H9 (cell line): ENCODE data around the gene OVOL1. TPM values are rescaled to one million over a fixed set of nuclear protein-coding genes. Genes with fewer than 3 reads are reported as not detected.

Experiments used
- DNase-seq: peaks from one replicate; pipeline ENCODE4 v3.0.0-alpha.2; 2017
- H2AFZ ChIP-seq: one replicate; pipeline ENCODE4 v1.6.1; 2013; ENCODE audit warnings: mild to moderate bottlenecking, low read length, control low read depth, moderate library complexity
- H2AK5ac ChIP-seq: 2 replicates; pipeline ENCODE4 v1.6.1; 2013; ENCODE audit warnings: low read length, control low read depth, mixed read lengths; ENCODE audit not compliant: insufficient read length
- H2BK120ac ChIP-seq: one replicate; pipeline ENCODE4 v1.6.1; 2013; ENCODE audit warnings: low read depth, mild to moderate bottlenecking, low read length, control low read depth, inconsistent platforms; ENCODE audit not compliant: poor library complexity, severe bottlenecking
- H2BK12ac ChIP-seq: 2 replicates; pipeline ENCODE4 v1.6.1; 2013; ENCODE audit warnings: low read length, control low read depth, mixed read lengths, low read depth; ENCODE audit not compliant: insufficient read length
- H2BK15ac ChIP-seq: 2 replicates; pipeline ENCODE4 v1.6.1; 2013; ENCODE audit warnings: low read depth, low read length, control low read depth
- H2BK20ac ChIP-seq: one replicate; pipeline ENCODE4 v1.6.1; 2013; ENCODE audit warnings: low read depth, mild to moderate bottlenecking, low read length, control low read depth, inconsistent platforms; ENCODE audit not compliant: poor library complexity, severe bottlenecking
- H2BK5ac ChIP-seq: 2 replicates; pipeline ENCODE4 v1.6.1; 2013; ENCODE audit warnings: low read length, control low read depth, mixed read lengths; ENCODE audit not compliant: insufficient read length
- H3K14ac ChIP-seq: 2 replicates; pipeline ENCODE4 v1.6.1; 2013; ENCODE audit warnings: low read length, control low read depth; ENCODE audit not compliant: insufficient read depth
- H3K18ac ChIP-seq: 2 replicates; pipeline ENCODE4 v1.6.1; 2013; ENCODE audit warnings: low read depth, mild to moderate bottlenecking, mixed read lengths, low read length, control low read depth; ENCODE audit not compliant: insufficient read length
- H3K23ac ChIP-seq: 2 replicates; pipeline ENCODE4 v1.6.1; 2013; ENCODE audit warnings: low read length, control low read depth, mixed read lengths, low read depth; ENCODE audit not compliant: insufficient read length
- H3K23me2 ChIP-seq: 2 replicates; pipeline ENCODE4 v1.6.1; 2013; ENCODE audit warnings: low read depth, mild to moderate bottlenecking, mixed read lengths, low read length, control low read depth; ENCODE audit not compliant: insufficient read length, poor library complexity, severe bottlenecking
- H3K27ac ChIP-seq: 2 replicates; pipeline ENCODE4 v1.5.1; 2013; ENCODE audit warnings: low read length, control low read depth, mixed read lengths, low read depth; ENCODE audit not compliant: insufficient read length
- H3K27me3 ChIP-seq: 2 replicates; pipeline ENCODE4 v1.6.1; 2013; ENCODE audit warnings: low read length, control low read depth, inconsistent platforms; ENCODE audit not compliant: insufficient read depth
- H3K4ac ChIP-seq: 2 replicates; pipeline ENCODE4 v1.6.1; 2013; ENCODE audit warnings: low read depth, mild to moderate bottlenecking, control low read depth, inconsistent platforms, low read length, moderate library complexity
- H3K4me1 ChIP-seq: 2 replicates; pipeline ENCODE4 v1.6.1; 2013; ENCODE audit warnings: low read length, control low read depth, inconsistent platforms; ENCODE audit not compliant: insufficient read depth
- H3K4me2 ChIP-seq: 2 replicates; pipeline ENCODE4 v1.6.1; 2013; ENCODE audit warnings: low read length, control low read depth, mixed read lengths; ENCODE audit not compliant: insufficient read length, insufficient read depth
- H3K56ac ChIP-seq: 2 replicates; pipeline ENCODE4 v1.6.1; 2013; ENCODE audit warnings: low read depth, mild to moderate bottlenecking, mixed read lengths, low read length, control low read depth; ENCODE audit not compliant: insufficient read length
- H3K79me1 ChIP-seq: 2 replicates; pipeline ENCODE4 v1.6.1; 2013; ENCODE audit warnings: low read depth, mild to moderate bottlenecking, moderate library complexity, low read length, control low read depth, inconsistent platforms; ENCODE audit not compliant: insufficient read depth, poor library complexity, severe bottlenecking
- H3K79me2 ChIP-seq: 2 replicates; pipeline ENCODE4 v1.6.1; 2013; ENCODE audit warnings: low read length, control low read depth, inconsistent platforms; ENCODE audit not compliant: insufficient read depth
- H3K9ac ChIP-seq: 2 replicates; pipeline ENCODE4 v1.6.1; 2013; ENCODE audit warnings: low read length, control low read depth, mixed read lengths; ENCODE audit not compliant: insufficient read length; ENCODE audit errors: extremely low read depth
- H3K9me3 ChIP-seq: one replicate; pipeline ENCODE4 v1.6.1; 2013; ENCODE audit warnings: low read depth, low read length, inconsistent platforms; ENCODE audit not compliant: control insufficient read depth
- H3T11ph ChIP-seq: one replicate; pipeline ENCODE4 v1.6.1; 2013; ENCODE audit warnings: mild to moderate bottlenecking, low read length, control low read depth, inconsistent platforms
- H4K20me1 ChIP-seq: one replicate; pipeline ENCODE4 v1.6.1; 2013; ENCODE audit not compliant: control insufficient read depth, insufficient read length, insufficient read depth
- H4K5ac ChIP-seq: 2 replicates; pipeline ENCODE4 v1.6.1; 2013; ENCODE audit warnings: low read depth, mild to moderate bottlenecking, mixed read lengths, low read length, control low read depth; ENCODE audit not compliant: insufficient read length
- H4K8ac ChIP-seq: replicated peaks from 2 replicates; pipeline ENCODE4 v1.6.1; 2013; ENCODE audit warnings: low read length, control low read depth, mixed read lengths, low read depth; ENCODE audit not compliant: insufficient read length
- H4K91ac ChIP-seq: 2 replicates; pipeline ENCODE4 v1.6.1; 2013; ENCODE audit warnings: low read depth, mild to moderate bottlenecking, moderate library complexity, mixed read lengths, low read length, control low read depth; ENCODE audit not compliant: insufficient read length
- H3K27ac Mint-ChIP-seq, 3 experiments: 2 replicates in 2 of 3; 3 replicates in 1 of 3; pipeline ENCODE4 v1.8.0; 2020 to 2021; ENCODE audit warnings: mixed read lengths in 3 of 3, mild to moderate bottlenecking in 1 of 3, moderate library complexity in 1 of 3
- H3K27me3 Mint-ChIP-seq: 2 replicates; pipeline ENCODE4 v1.8.0; 2021; ENCODE audit warnings: low read depth, mild to moderate bottlenecking, moderate library complexity, mixed read lengths
- H3K36me3 Mint-ChIP-seq, 3 experiments: 2 replicates in 2 of 3; 3 replicates in 1 of 3; pipeline ENCODE4 v1.8.0; 2020 to 2021; ENCODE audit warnings: low read depth in 3 of 3, mixed read lengths in 3 of 3; ENCODE audit not compliant: insufficient read depth in 1 of 3
- H3K4me1 Mint-ChIP-seq, 2 experiments: 2 replicates each; pipeline ENCODE4 v1.8.0; 2020; ENCODE audit warnings: mixed read lengths in 2 of 2
- H3K4me3 Mint-ChIP-seq, 2 experiments: 2 replicates in 1 of 2; 3 replicates in 1 of 2; pipeline ENCODE4 v1.8.0; 2020 to 2021; ENCODE audit warnings: mild to moderate bottlenecking in 2 of 2, mixed read lengths in 2 of 2, moderate library complexity in 1 of 2
- H3K9me3 Mint-ChIP-seq, 2 experiments: 2 replicates in 1 of 2; 3 replicates in 1 of 2; pipeline ENCODE4 v1.8.0; 2020; ENCODE audit warnings: mild to moderate bottlenecking in 2 of 2, mixed read lengths in 2 of 2, moderate library complexity in 1 of 2
- CTCF ChIP-seq: fragments of 200-600 bp; sonication (generic); conservative IDR thresholded peaks from 3 replicates; pipeline ENCODE4 v1.8.0; 2021; ENCODE audit warnings: antibody characterized with exemption, mild to moderate bottlenecking
- WGBS: extraction: QIAGEN DNeasy Blood & Tissue Kit; methylation state at CpG from one replicate; pipeline ENCODE4 v1.1.7; 2013; ENCODE audit warnings: missing lambda C conversion rate, low lambda C conversion rate, mixed read lengths; ENCODE audit not compliant: insufficient read length; ENCODE audit errors: extremely low coverage; 5-methylcytosine and 5-hydroxymethylcytosine counted together
- total RNA-seq: library from RNA; stranded (reverse); gene quantifications from 2 replicates; pipeline ENCODE4 v1.2.1, GENCODE V29; 2021

OVOL1 gene
- total RNA-seq, 1 experiment from 2014 or later: 5.1 TPM

- Histone ChIP-seq H3K14ac (no peak overlapping the region), H3K27me3 (no peaks in the 10 kb centered on the region), H3K56ac (no peak overlapping the region), H3K23me2 (no peaks in the 10 kb centered on the region), H3K9ac (no peak overlapping the region), H4K20me1 (no peaks in the 10 kb centered on the region), H3K4me2 (no peak overlapping the region), H3K4me1 (no peaks in the 10 kb centered on the region), H2BK12ac (no peak overlapping the region), H2BK5ac (no peak overlapping the region), H3K79me2 (no peaks in the 10 kb centered on the region), H2BK15ac (no peak overlapping the region), H3K18ac (no peak overlapping the region), H3K23ac (no peak overlapping the region), H3K4ac (no peak overlapping the region), H4K8ac (no peak overlapping the region), H2AK5ac (no peak overlapping the region), H3K27ac (no peak overlapping the region), H3K79me1 (no peaks in the 10 kb centered on the region), H4K5ac (no peak overlapping the region), H4K91ac (no peak overlapping the region), H2BK120ac (no peak overlapping the region), H3T11ph (no peak overlapping the region), H3K9me3 (no peaks in the 10 kb centered on the region), H2AFZ (no peak overlapping the region), H2BK20ac (no peak overlapping the region)
- peaks cover 7 to 23% of the 10 kb centered on the region in 2 experiments for H3K9me3 Mint-ChIP-seq
- H3K4me1 Mint-ChIP-seq: no peaks in the 10 kb centered on the region
- H3K36me3 Mint-ChIP-seq: no peaks in the 10 kb centered on the region; a peak in 1 of 7 replicates
- no CpG with 5 or more reads among the region's 5 CpGs for WGBS
- H3K27me3 Mint-ChIP-seq: peaks cover 19% of the 10 kb centered on the region
- DNase-seq: no peak
- H3K27ac Mint-ChIP-seq: no peak overlapping the region
- H3K4me3 Mint-ChIP-seq: no peak overlapping the region
- TF ChIP-seq CTCF: no peak
Observed at GRCh38 chr11:65764434-65764833, 22.4 kb upstream of the OVOL1 start.
